GM12801 (cell line): ENCODE measurements around the gene NLRX1.

Experiments used
- CTCF ChIP-seq: IDR thresholded peaks from one replicate; pipeline ENCODE4 v1.5.1; 2011; ENCODE audit warnings: control low read depth; ENCODE audit not compliant: insufficient read length; ENCODE audit errors: extremely low read depth

NLRX1 gene

GRCh38 chr11:119181677-119182412, 13.3 kb downstream of the NLRX1 start:
- TF ChIP-seq CTCF: no peak

GRCh38 chr11:119185981-119186634, 17.6 kb downstream of the NLRX1 start:
- no peak for TF ChIP-seq CTCF

- no peak for TF ChIP-seq CTCF
Measured at GRCh38 chr11:119187123-119187892, 18.8 kb downstream of the NLRX1 start.

GRCh38 chr11:119188067-119188466, 19.5 kb downstream of the NLRX1 start:
- TF ChIP-seq CTCF: no peak

GRCh38 chr11:119188887-119189286, 20.4 kb downstream of the NLRX1 start:
- no peak for TF ChIP-seq CTCF

- TF ChIP-seq CTCF: no peak
Measured at GRCh38 chr11:119189393-119189792, 20.9 kb downstream of the NLRX1 start.

GRCh38 chr11:119190531-119190930, 22.0 kb downstream of the NLRX1 start:
- no peak for TF ChIP-seq CTCF
